Activated B cell treated with CpG ODN at 0.5 μM for 24 hours (primary cell): ENCODE measurements around the gene SRPK2. TPM values are rescaled to one million over a fixed set of nuclear protein-coding genes. Genes with fewer than 3 reads are reported as not detected.
A peak's percentile ranks its signal among the peaks of the same experiment; 100 is the strongest.
"Not testable (repeated sequence)": the region's sequence is repeated elsewhere in the genome, so short reads cannot be mapped to it uniquely, and the experiment has no call there.

Experiments used
- ATAC-seq: fragments of 200-7000 bp; cut with Tn5 transposase; one replicate; pipeline ENCODE4 v1.10.0; 2021; ENCODE audit warnings: low read depth, mild to moderate bottlenecking, moderate library complexity
- CTCF ChIA-PET: fragments of 350-600 bp; sonication (Branson Sonifier 250); formaldehyde crosslinking; loops from one replicate; lab custom pipeline; 2021; ENCODE audit warnings: antibody characterized with exemption; lab: Charles Lee
- POLR2A ChIA-PET: fragments of 350-600 bp; sonication (Branson Sonifier 250); formaldehyde crosslinking; loops from one replicate; lab custom pipeline; 2021; ENCODE audit warnings: antibody characterized with exemption; lab: Charles Lee
- DNase-seq: peaks from one replicate; pipeline ENCODE4 v3.0.0; 2022
- H3K27ac Mint-ChIP-seq: one replicate; pipeline ENCODE4 v1.8.0; 2020; ENCODE audit warnings: mixed read lengths
- H3K27me3 Mint-ChIP-seq: one replicate; pipeline ENCODE4 v1.8.0; 2021; ENCODE audit warnings: mixed read lengths
- H3K36me3 Mint-ChIP-seq: one replicate; pipeline ENCODE4 v1.8.0; 2021; ENCODE audit warnings: low read depth, mixed read lengths
- H3K4me1 Mint-ChIP-seq: one replicate; pipeline ENCODE4 v1.8.0; 2021; ENCODE audit warnings: mixed read lengths
- H3K4me3 Mint-ChIP-seq: one replicate; pipeline ENCODE4 v1.8.0; 2020; ENCODE audit warnings: mild to moderate bottlenecking, mixed read lengths
- H3K9me3 Mint-ChIP-seq: one replicate; pipeline ENCODE4 v1.8.0; 2020; ENCODE audit warnings: mixed read lengths
- intact Hi-C: fragments of 100-400 bp; cut with micrococcal nuclease; formaldehyde crosslinking; loops from one replicate; pipeline ENCODE4 v1.15.1; 2024
- total RNA-seq: library from RNA; stranded (reverse); gene quantifications from 2 replicates; pipeline ENCODE4 v1.2.3, GENCODE V29; 2022
- TF ChIP-seq, protein P1 (sequence below): fragments of 200-600 bp; IDR thresholded peaks from one replicate; pipeline ENCODE4 v1.8.0; 2022; ENCODE audit warnings: antibody characterized with exemption, mild to moderate bottlenecking

SRPK2 gene
- total RNA-seq, 1 donor from 2014 or later, result 59.2 TPM

DNA sequence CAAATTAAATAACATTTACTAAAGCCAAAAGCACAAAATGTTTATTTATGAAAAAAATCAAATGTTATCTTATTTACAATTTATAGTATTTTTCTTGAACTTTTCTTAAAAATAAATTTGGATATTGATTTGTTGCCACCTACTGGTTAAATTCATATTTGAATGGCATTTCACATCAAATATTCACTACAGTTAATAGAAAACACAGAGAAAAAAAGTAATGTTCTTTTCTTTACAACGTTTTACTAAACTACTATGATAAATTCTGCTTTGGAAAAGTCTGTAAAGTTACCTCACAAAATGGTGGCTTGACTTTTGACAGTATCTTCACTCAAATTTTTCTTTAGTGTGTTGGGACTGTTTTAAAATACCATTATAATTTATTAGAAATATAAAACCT is 52.7 kb downstream of the SRPK2 start:
- no peak for DNase-seq
- Mint-ChIP-seq H3K4me3 (no peak overlapping the region), H3K36me3 (peaks cover 1% of the 10 kb centered on the region), H3K27me3 (no peaks in the 10 kb centered on the region), H3K4me1 (peaks cover 28% of the 10 kb centered on the region), H3K27ac (no peak overlapping the region), H3K9me3 (no peaks in the 10 kb centered on the region)
- POLR2A ChIA-PET, result no interaction called here
- intact Hi-C loops, result loop anchor here (2.0 to 10.0 kb wide), 4 partner anchors 17 to 413 kb away; partner anchors contain the start of gene SRPK2
- ATAC-seq, result no peak
- TF ChIP-seq, protein P1, sequence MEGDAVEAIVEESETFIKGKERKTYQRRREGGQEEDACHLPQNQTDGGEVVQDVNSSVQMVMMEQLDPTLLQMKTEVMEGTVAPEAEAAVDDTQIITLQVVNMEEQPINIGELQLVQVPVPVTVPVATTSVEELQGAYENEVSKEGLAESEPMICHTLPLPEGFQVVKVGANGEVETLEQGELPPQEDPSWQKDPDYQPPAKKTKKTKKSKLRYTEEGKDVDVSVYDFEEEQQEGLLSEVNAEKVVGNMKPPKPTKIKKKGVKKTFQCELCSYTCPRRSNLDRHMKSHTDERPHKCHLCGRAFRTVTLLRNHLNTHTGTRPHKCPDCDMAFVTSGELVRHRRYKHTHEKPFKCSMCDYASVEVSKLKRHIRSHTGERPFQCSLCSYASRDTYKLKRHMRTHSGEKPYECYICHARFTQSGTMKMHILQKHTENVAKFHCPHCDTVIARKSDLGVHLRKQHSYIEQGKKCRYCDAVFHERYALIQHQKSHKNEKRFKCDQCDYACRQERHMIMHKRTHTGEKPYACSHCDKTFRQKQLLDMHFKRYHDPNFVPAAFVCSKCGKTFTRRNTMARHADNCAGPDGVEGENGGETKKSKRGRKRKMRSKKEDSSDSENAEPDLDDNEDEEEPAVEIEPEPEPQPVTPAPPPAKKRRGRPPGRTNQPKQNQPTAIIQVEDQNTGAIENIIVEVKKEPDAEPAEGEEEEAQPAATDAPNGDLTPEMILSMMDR, result no peak
- CTCF ChIA-PET, result interaction anchor here (0.9 kb wide), 1 partner anchor 16 kb away, joined by 3 read pairs; no protein-coding TSS in a partner anchor

DNA sequence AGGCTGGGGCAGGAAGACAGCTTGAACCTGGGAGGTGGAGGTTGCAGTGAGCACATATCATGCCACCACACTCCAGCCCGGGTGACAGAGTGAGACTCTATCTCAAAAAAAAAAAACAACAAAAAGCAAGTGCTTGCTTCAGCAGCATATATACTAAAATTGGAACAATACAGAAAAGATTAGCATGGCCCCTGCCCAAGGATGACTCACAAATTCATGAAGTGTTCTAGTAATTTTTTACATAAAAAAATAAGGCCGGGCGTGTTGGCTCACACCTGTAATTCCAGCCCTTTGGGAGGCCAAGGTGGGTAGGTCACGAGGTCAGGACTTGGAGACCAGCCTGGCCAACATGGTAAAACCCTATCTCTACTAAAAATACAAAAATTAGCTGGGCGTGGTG is 56.1 kb downstream of the SRPK2 start:
- peaks cover 24% of the 10 kb centered on the region for H3K4me1 Mint-ChIP-seq
- H3K36me3 Mint-ChIP-seq, H3K27ac Mint-ChIP-seq, H3K27me3 Mint-ChIP-seq, DNase-seq, ATAC-seq, H3K9me3 Mint-ChIP-seq, H3K4me3 Mint-ChIP-seq, CTCF ChIA-PET, POLR2A ChIA-PET: not testable (repeated sequence)
- intact Hi-C loops, result loop anchor here (10.0 kb wide), 1 partner anchor 52 kb away; the partner anchor contains the start of gene SRPK2

DNA sequence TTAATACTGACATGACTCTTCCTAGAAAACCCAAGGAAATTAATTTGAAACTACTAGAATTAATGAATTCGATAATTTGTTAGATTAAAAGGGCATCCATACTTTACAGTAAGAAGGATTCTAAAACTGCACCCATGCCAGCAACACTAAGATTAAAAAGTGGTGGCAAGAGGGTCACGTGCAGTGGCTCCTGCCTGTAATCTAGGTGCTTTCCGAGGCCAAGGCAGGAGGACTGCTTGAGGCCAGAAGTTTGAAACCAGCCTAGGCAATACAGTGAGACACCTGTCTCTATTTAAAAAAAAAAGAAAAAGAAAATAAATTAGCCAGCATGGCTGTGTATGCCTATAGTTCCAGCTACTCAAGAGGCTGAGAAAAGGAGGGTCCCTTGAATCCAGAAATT is 58.2 kb downstream of the SRPK2 start:
- Mint-ChIP-seq H3K9me3 (no peaks in the 10 kb centered on the region), H3K27ac (no peak overlapping the region), H3K4me1 (peaks cover 38% of the 10 kb centered on the region), H3K4me3 (no peak overlapping the region), H3K27me3 (no peaks in the 10 kb centered on the region), H3K36me3 (peaks cover 1% of the 10 kb centered on the region)
- DNase-seq (no peak), ATAC-seq (no peak)
- TF ChIP-seq, protein P1, result no peak
- ChIA-PET POLR2A (interaction anchor here (0.6 kb wide), 1 partner anchor 1771 kb away, joined by 5 read pairs; no protein-coding TSS in a partner anchor), CTCF (no interaction called here)
- intact Hi-C loops, result loop anchor here (10.0 kb wide), 1 partner anchor 54 kb away; the partner anchor contains the start of gene SRPK2

DNA sequence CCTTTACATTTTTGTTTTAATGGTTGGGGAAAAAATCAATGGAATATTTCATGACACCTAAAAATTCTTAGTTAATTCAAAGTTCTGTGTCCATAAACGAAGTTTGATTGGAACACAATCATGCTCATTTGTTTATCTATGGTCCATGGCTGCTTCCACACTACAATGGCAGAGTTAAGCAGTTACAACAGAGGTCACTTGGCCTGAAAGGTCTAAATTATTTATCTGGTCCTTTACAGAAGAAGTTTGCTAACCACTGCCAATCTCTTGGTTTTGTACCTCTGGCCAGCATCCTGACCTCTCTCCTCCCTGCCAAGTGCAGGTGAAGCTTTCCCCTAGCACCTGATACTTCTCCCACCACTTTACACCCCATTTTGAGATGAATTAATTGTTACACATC is 61.5 kb downstream of the SRPK2 start:
- no peaks in the 10 kb centered on the region for H3K9me3 Mint-ChIP-seq
- no peak for ATAC-seq
- no peak overlapping the region for H3K4me3 Mint-ChIP-seq
- DNase-seq, result no peak
- ChIA-PET POLR2A (no interaction called here), CTCF (no interaction called here)
- intact Hi-C loops, result loop anchor here (5.0 kb wide), 1 partner anchor 40 kb away; no protein-coding TSS in a partner anchor
- peaks cover 3% of the 10 kb centered on the region for H3K36me3 Mint-ChIP-seq
- H3K4me1 Mint-ChIP-seq, result peaks cover 56% of the 10 kb centered on the region
- TF ChIP-seq, protein P1, result no peak
- no peaks in the 10 kb centered on the region for H3K27me3 Mint-ChIP-seq
- H3K27ac Mint-ChIP-seq, result peak overlapping the region; percentile 27

DNA sequence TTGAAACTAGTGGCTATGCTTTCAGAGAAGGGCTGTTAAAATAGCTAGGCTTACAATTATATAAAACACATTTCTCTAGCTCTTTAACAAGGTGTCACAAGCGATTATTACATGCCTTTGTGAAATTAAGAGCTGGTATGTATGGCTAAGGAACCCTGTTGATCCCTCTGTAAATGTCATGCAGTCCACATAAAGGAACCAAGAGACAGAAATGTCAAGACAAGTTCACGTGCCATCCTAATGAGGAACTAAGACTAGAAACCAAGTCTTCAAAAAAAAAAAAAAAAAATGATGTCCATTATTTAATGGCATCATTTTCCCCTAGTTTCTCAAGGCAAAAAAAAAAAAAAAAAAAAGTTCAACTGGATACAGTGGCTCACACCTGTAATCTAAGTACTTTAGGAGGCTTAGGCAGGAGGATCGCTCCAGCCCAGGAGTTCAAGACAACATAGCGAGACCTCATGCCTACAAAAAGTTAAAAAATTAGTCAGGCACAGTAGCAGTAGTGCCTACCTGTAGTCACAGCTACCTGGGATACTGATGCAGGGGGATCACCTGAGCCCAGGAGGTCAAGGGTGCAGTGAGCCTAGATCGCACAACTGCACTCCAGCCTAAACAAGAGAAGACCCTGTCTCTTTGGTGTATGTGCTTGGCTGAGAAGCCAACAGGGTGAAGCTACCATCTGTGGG is 63.4 kb downstream of the SRPK2 start:
- ChIA-PET POLR2A (interaction anchor here (0.6 to 1.7 kb wide), 4 partner anchors 31 to 400 kb away, joined by 3 to 7 read pairs (median 4); no protein-coding TSS in a partner anchor), CTCF (interaction anchor here (0.6 to 1.3 kb wide), 2 partner anchors 10 to 206 kb away, joined by 3 read pairs; partner anchors contain the start of gene RINT1)
- no peak overlapping the region for H3K4me3 Mint-ChIP-seq
- no peaks in the 10 kb centered on the region for H3K9me3 Mint-ChIP-seq
- ATAC-seq (peak; percentile 84), DNase-seq (no peak)
- peaks cover 10% of the 10 kb centered on the region for H3K36me3 Mint-ChIP-seq
- peak overlapping the region; percentile 80 for H3K27ac Mint-ChIP-seq
- H3K4me1 Mint-ChIP-seq, result peaks cover 58% of the 10 kb centered on the region
- intact Hi-C loops, result loop anchor here (2.0 to 5.0 kb wide), 3 partner anchors 17 to 38 kb away; no protein-coding TSS in a partner anchor
- TF ChIP-seq, protein P1, result no peak
- H3K27me3 Mint-ChIP-seq, result no peaks in the 10 kb centered on the region

DNA sequence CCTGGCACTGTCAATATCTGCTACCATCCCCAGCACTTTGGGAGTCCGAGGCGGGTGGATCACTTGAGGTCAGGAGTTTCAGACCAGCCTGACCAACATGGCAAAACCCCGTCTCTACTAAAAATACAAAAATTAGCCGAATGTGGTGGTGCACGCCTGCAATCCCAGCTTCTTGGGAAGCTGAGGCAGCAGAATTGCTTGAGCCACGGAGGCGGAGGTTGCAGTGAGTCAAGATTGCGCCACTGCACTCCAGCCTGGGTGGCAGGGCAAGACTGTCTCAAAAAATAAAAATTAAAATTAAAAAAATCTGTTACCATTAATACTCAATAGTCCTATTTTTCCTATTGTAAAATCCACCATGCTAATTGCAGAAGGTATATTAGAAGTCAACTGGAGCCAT is 64.1 kb downstream of the SRPK2 start:
- Mint-ChIP-seq H3K27ac (peak overlapping the region; percentile 80), H3K4me1 (peaks cover 66% of the 10 kb centered on the region)
- H3K9me3 Mint-ChIP-seq, H3K27me3 Mint-ChIP-seq, CTCF ChIA-PET, DNase-seq, H3K36me3 Mint-ChIP-seq, H3K4me3 Mint-ChIP-seq, ATAC-seq: not testable (repeated sequence)
- POLR2A ChIA-PET, result interaction anchor here (0.7 to 1.7 kb wide), 3 partner anchors 31 to 197 kb away, joined by 3 to 7 read pairs (median 4); no protein-coding TSS in a partner anchor
- intact Hi-C loops, result loop anchor here (2.0 to 5.0 kb wide), 3 partner anchors 16 to 37 kb away; no protein-coding TSS in a partner anchor
